Measurements from ENCODE around the gene COL6A2. TPM values are rescaled to one million over a fixed set of nuclear protein-coding genes. Genes with fewer than 3 reads are reported as not detected.
"Not testable (repeated sequence)": the region's sequence is repeated elsewhere in the genome, so short reads cannot be mapped to it uniquely, and the experiment has no call there.

COL6A2 gene
- total and polyA plus RNA-seq, 2 experiments from 2014 or later = 509 to 832 TPM

- peaks cover 8% of the 10 kb centered on the region for H3K4me1 ChIP-seq (ENCODE audit: insufficient read depth)
- H3K27ac ChIP-seq = no peak overlapping the region
- 87% methylated on average over 15 of the region's 15 CpGs for WGBS (ENCODE audit: low lambda C conversion rate, missing lambda C conversion rate)
- no peak for TF ChIP-seq EZH2 (IDR thresholded peaks at IDR 0.05; ENCODE audit: borderline replicate concordance)
- no peak for TF ChIP-seq EZH2phosphoT487 (IDR thresholded peaks at IDR 0.05; ENCODE audit: low read depth, severe bottlenecking, unreplicated experiment)
- TF ChIP-seq CTCF (IDR thresholded peaks at IDR 0.05; ENCODE audit: poor library complexity) = no peak
- H2AFZ ChIP-seq = no peak overlapping the region
- H3K4me3 ChIP-seq = no peak overlapping the region
- H3K79me2 ChIP-seq = no peaks in the 10 kb centered on the region
- H3K9me3 ChIP-seq (ENCODE audit: low read depth) = no peaks in the 10 kb centered on the region
- H4K20me1 ChIP-seq (ENCODE audit: insufficient read depth, poor library complexity, severe bottlenecking) = no peaks in the 10 kb centered on the region
- no peaks in the 10 kb centered on the region for H3K27me3 ChIP-seq
- no peaks in the 10 kb centered on the region for H3K9me2 ChIP-seq (replicated peaks; ENCODE audit: insufficient read depth)
- no peak for DNase-seq (ENCODE audit: low spot score)
- no peaks in the 10 kb centered on the region for H3K36me3 ChIP-seq (replicated peaks; ENCODE audit: insufficient read depth, low read depth)
- H3K4me2 ChIP-seq = no peak overlapping the region
Measured at GRCh38 chr21:46139686-46140085, 41.8 kb downstream of the COL6A2 start.

GRCh38 chr21:46140352-46141003 lies 42.6 kb downstream of the COL6A2 start:
- WGBS (ENCODE audit: low lambda C conversion rate, missing lambda C conversion rate) = 44% methylated on average over 23 of the region's 29 CpGs
- not testable (repeated sequence) for H3K4me1 ChIP-seq (ENCODE audit: insufficient read depth); DNase-seq (ENCODE audit: low spot score); H3K79me2 ChIP-seq; H3K4me3 ChIP-seq; H3K36me3 ChIP-seq (replicated peaks; ENCODE audit: insufficient read depth, low read depth); H3K9me3 ChIP-seq (ENCODE audit: low read depth); H2AFZ ChIP-seq; H3K27me3 ChIP-seq; H3K9me2 ChIP-seq (replicated peaks; ENCODE audit: insufficient read depth); H3K27ac ChIP-seq; H4K20me1 ChIP-seq (ENCODE audit: insufficient read depth, poor library complexity, severe bottlenecking)
- peak overlapping the region; percentile 65 for H3K4me2 ChIP-seq

GRCh38 chr21:46141767-46142581 lies 44.1 kb downstream of the COL6A2 start:
- H3K4me1 ChIP-seq (ENCODE audit: insufficient read depth) = peaks cover 8% of the 10 kb centered on the region
- no peaks in the 10 kb centered on the region for H3K9me3 ChIP-seq (ENCODE audit: low read depth)
- no peak for DNase-seq (ENCODE audit: low spot score)
- no peaks in the 10 kb centered on the region for H3K36me3 ChIP-seq (replicated peaks; ENCODE audit: insufficient read depth, low read depth)
- H3K4me3 ChIP-seq = no peak overlapping the region
- no peaks in the 10 kb centered on the region for H3K79me2 ChIP-seq
- no peaks in the 10 kb centered on the region for H4K20me1 ChIP-seq (ENCODE audit: insufficient read depth, poor library complexity, severe bottlenecking)
- no peak overlapping the region for H2AFZ ChIP-seq
- H3K9me2 ChIP-seq (replicated peaks; ENCODE audit: insufficient read depth) = no peaks in the 10 kb centered on the region
- no peak overlapping the region for H3K27ac ChIP-seq
- 60% methylated on average over 43 of the region's 45 CpGs for WGBS (ENCODE audit: low lambda C conversion rate, missing lambda C conversion rate)
- peak overlapping the region; percentile 49 for H3K4me2 ChIP-seq
- no peak for TF ChIP-seq EZH2 (IDR thresholded peaks at IDR 0.05; ENCODE audit: borderline replicate concordance)
- TF ChIP-seq EZH2phosphoT487 (IDR thresholded peaks at IDR 0.05; ENCODE audit: low read depth, severe bottlenecking, unreplicated experiment) = no peak
- TF ChIP-seq CTCF (IDR thresholded peaks at IDR 0.05; ENCODE audit: poor library complexity) = no peak
- no peaks in the 10 kb centered on the region for H3K27me3 ChIP-seq
